GM12878 (cell line): ENCODE results near the gene CCSER1. TPM values are rescaled to one million over a fixed set of nuclear protein-coding genes. Genes with fewer than 3 reads are reported as not detected.

Source experiments
- ATAC-seq: fragments of 200-7000 bp; cut with Tn5 transposase; 3 replicates; pipeline ENCODE4 v1.9.1; 2020; ENCODE audit warnings: mild to moderate bottlenecking, moderate library complexity
- BruUV-seq: library from RNA; stranded (reverse); fragments of 400-500 nt; replicated peaks from 2 replicates; lab custom pipeline; 2021; lab: Mats Ljungman, UMichigan
- CTCF ChIA-PET: fragments of 300-600 bp; sonication (Branson Sonifier 250); formaldehyde crosslinking; extraction: SDS; loops from one replicate; lab custom pipeline; 2021; ENCODE audit warnings: inconsistent platforms; lab: Yijun Ruan, JAX
- POLR2A ChIA-PET: fragments of 350-600 bp; formaldehyde crosslinking; extraction: SDS; loops from one replicate; lab custom pipeline; 2021; ENCODE audit warnings: inconsistent platforms; lab: Charles Lee
- RAD21 ChIA-PET: fragments of 300-600 bp; sonication (Branson Sonifier 250); formaldehyde crosslinking; loops from one replicate; lab custom pipeline; 2023; ENCODE audit warnings: antibody characterized with exemption; ENCODE audit not compliant: unreplicated experiment; lab: Charles Lee
- SMC1A ChIA-PET: fragments of 300-600 bp; sonication (Branson Sonifier 250); formaldehyde crosslinking; loops from one replicate; lab custom pipeline; 2023; ENCODE audit not compliant: unreplicated experiment, uncharacterized antibody; lab: Charles Lee
- DNase-seq: peaks from one replicate; pipeline ENCODE4 v3.0.0-alpha.2; 2011; ENCODE audit warnings: low read depth, low spot score
- FAIRE-seq: peaks from 3 replicates; lab custom pipeline; 2011; peaks lifted over from hg19 to GRCh38; lab: Jason Lieb, UNC
- H2AFZ ChIP-seq: 2 replicates; pipeline ENCODE4 v1.6.0; 2011; ENCODE audit warnings: low read depth, low read length, control low read depth; ENCODE audit not compliant: control insufficient read depth
- H3K27ac ChIP-seq: 2 replicates; pipeline ENCODE4 v1.5.1; 2011; ENCODE audit warnings: control low read depth; ENCODE audit not compliant: control insufficient read depth, insufficient read depth
- H3K27me3 ChIP-seq, 2 experiments: replicated peaks in 1 of 2; 2 replicates each; pipeline versions ENCODE4 v1.6.0 to v1.6.1; 2011; ENCODE audit warnings: low read length in 1 of 2; ENCODE audit not compliant: control insufficient read depth in 2 of 2, insufficient read depth in 2 of 2
- H3K36me3 ChIP-seq, 2 experiments: 2 replicates each; pipeline ENCODE4 v1.5.1; 2011; ENCODE audit warnings: low read length in 1 of 2; ENCODE audit not compliant: control insufficient read depth in 2 of 2, insufficient read depth in 2 of 2
- H3K4me1 ChIP-seq: 2 replicates; pipeline ENCODE4 v1.6.1; 2011; ENCODE audit warnings: mild to moderate bottlenecking, low read length, moderate library complexity, mixed read lengths; ENCODE audit not compliant: control insufficient read depth, insufficient read depth
- H3K4me2 ChIP-seq: 2 replicates; pipeline ENCODE4 v1.6.0; 2011; ENCODE audit warnings: control low read depth; ENCODE audit not compliant: control insufficient read depth, insufficient read depth
- H3K4me3 ChIP-seq: fragments of 200-600 bp; sonication (generic); 2 replicates; pipeline ENCODE4 v1.5.1; 2016
- H3K79me2 ChIP-seq: 2 replicates; pipeline ENCODE4 v1.6.0; 2011; ENCODE audit warnings: low read length; ENCODE audit not compliant: control insufficient read depth, insufficient read depth
- H3K9ac ChIP-seq: 2 replicates; pipeline ENCODE4 v1.8.0; 2011; ENCODE audit warnings: low read length, control low read depth, mixed read lengths; ENCODE audit not compliant: control insufficient read depth, insufficient read depth
- H3K9me3 ChIP-seq: replicated peaks from 3 replicates; pipeline ENCODE4 v1.5.1; 2011; ENCODE audit warnings: mild to moderate bottlenecking, low read length; ENCODE audit not compliant: control insufficient read depth, insufficient read depth
- H4K20me1 ChIP-seq: 2 replicates; pipeline ENCODE4 v1.6.0; 2011; ENCODE audit not compliant: control insufficient read depth, insufficient read depth
- BACH1 ChIP-seq: fragments of 450-650 bp; IDR thresholded peaks from 2 replicates; pipeline ENCODE4 v1.6.1; 2017; ENCODE audit warnings: mild to moderate bottlenecking, borderline replicate concordance
- ESRRA ChIP-seq: IDR thresholded peaks from 2 replicates; pipeline ENCODE4 v1.6.1; 2012; ENCODE audit warnings: mild to moderate bottlenecking, low read length, improper control_type of control experiment
- IRF4 ChIP-seq: IDR thresholded peaks from 2 replicates; pipeline ENCODE4 v1.6.1; 2011; ENCODE audit warnings: low read depth, low read length
- MEF2B ChIP-seq: fragments of 450-650 bp; IDR thresholded peaks from 2 replicates; pipeline ENCODE4 v1.6.1; 2018; ENCODE audit warnings: mild to moderate bottlenecking, moderate library complexity; ENCODE audit not compliant: partially characterized antibody, poor library complexity, severe bottlenecking
- MXI1 ChIP-seq: fragments of 150-350 bp; IDR thresholded peaks from 2 replicates; pipeline ENCODE4 v1.6.1; 2011; ENCODE audit warnings: low read depth, mild to moderate bottlenecking, inconsistent platforms, low read length, improper control_type of control experiment
- NFIC ChIP-seq: IDR thresholded peaks from 2 replicates; pipeline ENCODE4 v1.6.1; 2012; ENCODE audit warnings: low read depth, mild to moderate bottlenecking, inconsistent platforms, low read length, moderate library complexity
- RFX5 ChIP-seq: IDR thresholded peaks from 2 replicates; pipeline ENCODE4 v1.6.1; 2011; ENCODE audit warnings: low read depth, low read length, improper control_type of control experiment
- TAF1 ChIP-seq: IDR thresholded peaks from 2 replicates; pipeline ENCODE4 v1.6.1; 2011; ENCODE audit warnings: mild to moderate bottlenecking, low read depth, low read length, borderline replicate concordance
- TCF7 ChIP-seq: IDR thresholded peaks from 2 replicates; pipeline ENCODE4 v1.6.1; 2014; ENCODE audit warnings: antibody characterized with exemption, borderline replicate concordance
- ZNF217 ChIP-seq: fragments of 450-650 bp; IDR thresholded peaks from 2 replicates; pipeline ENCODE4 v1.6.1; 2017; ENCODE audit warnings: antibody characterized with exemption, mild to moderate bottlenecking
- WGBS: methylation state at CpG from one replicate; pipeline ENCODE4 v1.1.6; 2016; ENCODE audit warnings: low lambda C conversion rate; ENCODE audit not compliant: insufficient replicate concordance, insufficient coverage; ENCODE audit errors: missing lambda C conversion rate; 5-methylcytosine and 5-hydroxymethylcytosine counted together
- in situ Hi-C: fragments of 300-500 bp; cut with MboI; formaldehyde crosslinking; loops from 9 replicates; pipeline ENCODE4 v1.14.3; 2018; ENCODE audit warnings: mixed read lengths
- intact Hi-C: fragments of 100-400 bp; cut with micrococcal nuclease; formaldehyde crosslinking; loops from one replicate; pipeline ENCODE4 v1.14.2; 2022; ENCODE audit not compliant: unreplicated experiment
- polyA plus RNA-seq, 11 experiments: library from polyadenylated mRNA; depleted of rRNA in 4 of 11; unstranded in 6 of 11; stranded (reverse) in 5 of 11; fragments of >200 nt; fragmentation: Nextera tagmentation in 4 of 11; fragmentation: Illumina TruSeq in 1 of 11; extraction: Ambion mirVana in 4 of 11; extraction: Trizol in 1 of 11; gene quantifications; 1 replicate in 1 of 11; 2 replicates in 10 of 11; pipeline versions ENCODE4 v1.2.1 to v1.2.3, GENCODE V29; 2011 to 2016; ENCODE audit warnings: inconsistent platforms in 2 of 11, missing spikeins in 2 of 11, low read depth in 1 of 11
- total RNA-seq, 4 experiments: library from RNA; depleted of rRNA in 3 of 4; stranded (reverse); fragments of >200 nt in 3 of 4; fragmentation: Illumina TruSeq in 1 of 4; extraction: Trizol in 1 of 4; gene quantifications; 2 replicates each; pipeline versions ENCODE4 v1.2.1 to v1.2.3, GENCODE V29; 2013 to 2021
- TF ChIP-seq, protein P1 (sequence below): IDR thresholded peaks from 2 replicates; pipeline ENCODE4 v1.6.1; 2011; ENCODE audit warnings: mild to moderate bottlenecking, low read depth, low read length, moderate library complexity; ENCODE audit not compliant: insufficient replicate concordance
- TF ChIP-seq, protein P2 (sequence below): IDR thresholded peaks from 2 replicates; pipeline ENCODE4 v1.6.1; 2011; ENCODE audit warnings: borderline replicate concordance, low read depth, mild to moderate bottlenecking, moderate library complexity, low read length; ENCODE audit not compliant: insufficient read depth, poor library complexity, severe bottlenecking

Gene CCSER1
- total and polyA plus RNA-seq, 10 of the 15 experiments (the other 5 are each of a cell fraction or from before 2014, with no cell fraction given), result 0.22 to 2.7 (median 1.0) TPM

DNA sequence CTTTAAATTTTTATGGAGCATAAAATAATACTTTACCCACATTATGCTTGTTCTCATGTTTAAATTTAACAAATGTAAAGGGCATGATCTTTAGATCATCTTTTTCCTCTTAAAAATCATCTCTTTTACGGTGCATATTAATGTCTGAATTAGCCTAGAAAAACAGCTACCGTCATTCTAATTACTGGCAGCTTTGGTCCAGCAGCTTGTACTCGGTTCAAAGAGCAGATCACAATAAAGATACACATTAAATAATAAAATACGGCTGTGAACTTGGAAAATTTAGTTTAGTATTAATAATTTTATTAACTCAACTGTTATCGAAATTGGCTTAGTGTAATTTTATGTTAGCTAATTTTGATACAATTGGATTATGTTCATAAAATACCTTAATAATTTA is 19.1 kb downstream of the CCSER1 start:
- H3K79me2 ChIP-seq, result no peaks in the 10 kb centered on the region
- H3K4me2 ChIP-seq, result no peak overlapping the region
- RAD21 ChIA-PET, result no interaction called here
- H3K9me3 ChIP-seq, result no peaks in the 10 kb centered on the region
- H3K36me3 ChIP-seq, result no peaks in the 10 kb centered on the region
- CTCF ChIA-PET, result no interaction called here
- H3K27me3 ChIP-seq, result no peaks in the 10 kb centered on the region
- H3K4me3 ChIP-seq, result no peak overlapping the region
- no peaks in the 10 kb centered on the region for H4K20me1 ChIP-seq
- BruUV-seq, result no TSS peak
- no peak overlapping the region for H3K9ac ChIP-seq
- in situ Hi-C loops (no loop called here), intact Hi-C loops (no loop called here)
- WGBS, result 15% methylated on average over 5 of the region's 5 CpGs
- POLR2A ChIA-PET, result no interaction called here
- ATAC-seq (no peak), DNase-seq (no peak), FAIRE-seq (no peak)
- no peak overlapping the region for H2AFZ ChIP-seq
- no peaks in the 10 kb centered on the region for H3K4me1 ChIP-seq
- H3K27ac ChIP-seq, result no peak overlapping the region
- TF ChIP-seq MEF2B (no peak), MXI1 (no peak), NFIC (no peak), RFX5 (no peak)
- TF ChIP-seq, protein P1, sequence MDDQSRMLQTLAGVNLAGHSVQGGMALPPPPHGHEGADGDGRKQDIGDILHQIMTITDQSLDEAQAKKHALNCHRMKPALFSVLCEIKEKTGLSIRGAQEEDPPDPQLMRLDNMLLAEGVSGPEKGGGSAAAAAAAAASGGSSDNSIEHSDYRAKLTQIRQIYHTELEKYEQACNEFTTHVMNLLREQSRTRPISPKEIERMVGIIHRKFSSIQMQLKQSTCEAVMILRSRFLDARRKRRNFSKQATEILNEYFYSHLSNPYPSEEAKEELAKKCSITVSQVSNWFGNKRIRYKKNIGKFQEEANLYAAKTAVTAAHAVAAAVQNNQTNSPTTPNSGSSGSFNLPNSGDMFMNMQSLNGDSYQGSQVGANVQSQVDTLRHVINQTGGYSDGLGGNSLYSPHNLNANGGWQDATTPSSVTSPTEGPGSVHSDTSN, result no peak
- SMC1A ChIA-PET, result no interaction called here

DNA sequence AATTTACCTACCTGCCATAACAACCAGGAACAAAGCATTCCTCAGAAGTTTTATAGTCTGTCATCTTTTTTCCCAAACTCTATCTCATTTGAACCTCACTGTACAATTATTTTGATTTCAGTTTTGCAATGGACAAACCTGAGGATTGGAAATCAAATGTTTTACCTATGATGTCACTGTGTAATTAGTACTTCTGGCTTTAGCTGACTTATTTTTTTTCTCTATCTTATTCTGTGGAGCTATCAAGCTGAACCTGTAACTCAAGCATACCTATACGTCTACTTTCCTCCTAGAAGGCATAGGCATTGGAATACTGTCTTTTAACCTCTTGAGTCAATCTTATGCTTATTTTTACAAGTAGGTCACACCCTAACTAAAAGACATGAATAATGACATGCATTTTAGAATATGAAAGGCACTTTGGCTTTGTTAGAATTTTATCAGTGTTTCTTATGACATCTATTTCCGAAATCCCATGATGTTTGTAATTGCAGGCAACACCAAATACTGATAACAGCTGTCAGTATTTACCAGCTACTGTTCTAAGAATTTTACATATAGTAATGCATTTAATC is 21.5 kb downstream of the CCSER1 start:
- CTCF ChIA-PET, result no interaction called here
- no peaks in the 10 kb centered on the region for H4K20me1 ChIP-seq
- intact Hi-C loops, result no loop called here
- no peaks in the 10 kb centered on the region for H3K4me1 ChIP-seq
- no TSS peak for BruUV-seq
- POLR2A ChIA-PET, result no interaction called here
- no peak overlapping the region for H3K4me3 ChIP-seq
- RAD21 ChIA-PET, result no interaction called here
- WGBS, result 28% methylated on average over 2 of the region's 2 CpGs
- no peak overlapping the region for H2AFZ ChIP-seq
- H3K27me3 ChIP-seq, result no peaks in the 10 kb centered on the region
- H3K9me3 ChIP-seq, result no peaks in the 10 kb centered on the region
- SMC1A ChIA-PET, result interaction anchor here (0.7 to 0.8 kb wide), 2 partner anchors 14 to 294 kb away, joined by 3 read pairs; no protein-coding TSS in a partner anchor
- in situ Hi-C loops, result no loop called here
- H3K79me2 ChIP-seq, result no peaks in the 10 kb centered on the region
- FAIRE-seq, result no peak
- H3K27ac ChIP-seq, result no peak overlapping the region
- H3K4me2 ChIP-seq, result no peak overlapping the region
- H3K9ac ChIP-seq, result no peak overlapping the region
- no peak for ATAC-seq
- no peaks in the 10 kb centered on the region for H3K36me3 ChIP-seq
- DNase-seq, result no peak
- no peak for TF ChIP-seq TAF1
- TF ChIP-seq ESRRA, result no peak
- no peak for TF ChIP-seq ZNF217
- TF ChIP-seq, protein P2, sequence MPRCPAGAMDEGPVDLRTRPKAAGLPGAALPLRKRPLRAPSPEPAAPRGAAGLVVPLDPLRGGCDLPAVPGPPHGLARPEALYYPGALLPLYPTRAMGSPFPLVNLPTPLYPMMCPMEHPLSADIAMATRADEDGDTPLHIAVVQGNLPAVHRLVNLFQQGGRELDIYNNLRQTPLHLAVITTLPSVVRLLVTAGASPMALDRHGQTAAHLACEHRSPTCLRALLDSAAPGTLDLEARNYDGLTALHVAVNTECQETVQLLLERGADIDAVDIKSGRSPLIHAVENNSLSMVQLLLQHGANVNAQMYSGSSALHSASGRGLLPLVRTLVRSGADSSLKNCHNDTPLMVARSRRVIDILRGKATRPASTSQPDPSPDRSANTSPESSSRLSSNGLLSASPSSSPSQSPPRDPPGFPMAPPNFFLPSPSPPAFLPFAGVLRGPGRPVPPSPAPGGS, result no peak
- no peak for TF ChIP-seq TCF7
- TF ChIP-seq IRF4, result no peak
- no peak for TF ChIP-seq BACH1
